Liver (tissue), 9 donors: ENCODE results near the gene TCERG1. TPM values are rescaled to one million over a fixed set of nuclear protein-coding genes. Genes with fewer than 3 reads are reported as not detected.

ENCODE experiments used
- DNase-seq: peaks from one replicate; pipeline ENCODE4 v3.0.0-alpha.2; 2017; ENCODE audit warnings: low spot score
- H3K27ac ChIP-seq, 2 donors: one replicate each; pipeline ENCODE4 v1.7.0; 2013; ENCODE audit warnings: inconsistent platforms in 2 of 2, low read length in 2 of 2, control low read depth in 1 of 2, low read depth in 1 of 2, mild to moderate bottlenecking in 1 of 2
- H3K27me3 ChIP-seq, 4 donors: one replicate each; pipeline versions ENCODE4 v1.6.1 to v1.7.0; 2013; ENCODE audit warnings: low read length in 3 of 4, inconsistent platforms in 1 of 4, mild to moderate bottlenecking in 1 of 4, moderate library complexity in 1 of 4; ENCODE audit not compliant: control insufficient read depth in 4 of 4, insufficient read depth in 4 of 4
- H3K36me3 ChIP-seq, 4 donors: one replicate each; pipeline versions ENCODE4 v1.6.1 to v1.7.0; 2013; ENCODE audit warnings: low read length in 3 of 4, mild to moderate bottlenecking in 3 of 4, low read depth in 1 of 4, moderate library complexity in 1 of 4; ENCODE audit not compliant: control insufficient read depth in 4 of 4, insufficient read depth in 3 of 4
- H3K4me1 ChIP-seq, 4 donors: one replicate each; pipeline versions ENCODE4 v1.6.1 to v1.7.0; 2013; ENCODE audit warnings: low read length in 3 of 4, mild to moderate bottlenecking in 3 of 4, moderate library complexity in 1 of 4; ENCODE audit not compliant: control insufficient read depth in 4 of 4, insufficient read depth in 4 of 4
- H3K4me3 ChIP-seq, 3 donors: one replicate each; pipeline versions ENCODE4 v1.6.1 to v1.7.0; 2013; ENCODE audit warnings: low read length in 3 of 3, control low read depth in 1 of 3, low read depth in 1 of 3, mild to moderate bottlenecking in 1 of 3
- H3K9ac ChIP-seq, 2 donors: one replicate each; pipeline ENCODE4 v1.7.0; 2013; ENCODE audit warnings: low read length in 2 of 2, mild to moderate bottlenecking in 2 of 2, moderate library complexity in 2 of 2, control low read depth in 1 of 2, low read depth in 1 of 2
- H3K9me3 ChIP-seq, 4 donors: one replicate each; pipeline versions ENCODE4 v1.6.1 to v1.7.0; 2013; ENCODE audit warnings: low read length in 3 of 4; ENCODE audit not compliant: control insufficient read depth in 4 of 4
- ATF3 ChIP-seq: IDR thresholded peaks from 2 replicates; pipeline ENCODE4 v1.6.1; 2016; ENCODE audit warnings: antibody characterized with exemption
- EGR1 ChIP-seq, 2 donors: IDR thresholded peaks; 2 replicates each; pipeline ENCODE4 v1.6.1; 2016 to 2018; ENCODE audit warnings: antibody characterized with exemption in 2 of 2, low read depth in 2 of 2
- FOXA1 ChIP-seq: IDR thresholded peaks from 2 replicates; pipeline ENCODE4 v1.6.1; 2016; ENCODE audit warnings: antibody characterized with exemption
- FOXA2 ChIP-seq: IDR thresholded peaks from 2 replicates; pipeline ENCODE4 v1.6.1; 2016; ENCODE audit warnings: antibody characterized with exemption
- GABPA ChIP-seq, 2 donors: IDR thresholded peaks in 1 of 2; conservative IDR thresholded peaks in 1 of 2; 2 replicates each; pipeline ENCODE4 v1.6.1; 2016; ENCODE audit warnings: antibody characterized with exemption in 2 of 2, mild to moderate bottlenecking in 1 of 2, moderate library complexity in 1 of 2
- HNF4A ChIP-seq, 2 donors: conservative IDR thresholded peaks; 2 replicates each; pipeline ENCODE4 v1.6.1; 2016; ENCODE audit warnings: antibody characterized with exemption in 2 of 2, mild to moderate bottlenecking in 2 of 2
- HNF4G ChIP-seq: IDR thresholded peaks from 2 replicates; pipeline ENCODE4 v1.6.1; 2016; ENCODE audit warnings: antibody characterized with exemption
- JUND ChIP-seq, 2 donors: IDR thresholded peaks; 2 replicates each; pipeline ENCODE4 v1.6.1; 2016; ENCODE audit warnings: antibody characterized with exemption in 2 of 2
- MAX ChIP-seq: IDR thresholded peaks from 2 replicates; pipeline ENCODE4 v1.6.1; 2016; ENCODE audit warnings: antibody characterized with exemption
- NR2F2 ChIP-seq: IDR thresholded peaks from 2 replicates; pipeline ENCODE4 v1.6.1; 2016; ENCODE audit warnings: antibody characterized with exemption
- RAD21 ChIP-seq, 2 donors: IDR thresholded peaks; 2 replicates each; pipeline ENCODE4 v1.6.1; 2016; ENCODE audit warnings: antibody characterized with exemption in 2 of 2, mild to moderate bottlenecking in 2 of 2
- REST ChIP-seq: IDR thresholded peaks from 2 replicates; pipeline ENCODE4 v1.6.1; 2016; ENCODE audit warnings: antibody characterized with exemption, mild to moderate bottlenecking
- RXRA ChIP-seq, 2 donors: IDR thresholded peaks; 2 replicates each; pipeline ENCODE4 v1.6.1; 2017 to 2018; ENCODE audit warnings: antibody characterized with exemption in 2 of 2, mild to moderate bottlenecking in 1 of 2
- SP1 ChIP-seq: IDR thresholded peaks from 2 replicates; pipeline ENCODE4 v1.6.1; 2018; ENCODE audit warnings: antibody characterized with exemption, mild to moderate bottlenecking
- TAF1 ChIP-seq: conservative IDR thresholded peaks from 2 replicates; pipeline ENCODE4 v1.6.1; 2016; ENCODE audit warnings: antibody characterized with exemption, mild to moderate bottlenecking
- YY1 ChIP-seq: IDR thresholded peaks from 2 replicates; pipeline ENCODE4 v1.6.1; 2016; ENCODE audit warnings: antibody characterized with exemption, mild to moderate bottlenecking
- ZBTB33 ChIP-seq: IDR thresholded peaks from 2 replicates; pipeline ENCODE4 v1.6.1; 2016; ENCODE audit warnings: antibody characterized with exemption
- WGBS: extraction: QIAGEN DNeasy Blood & Tissue Kit; methylation state at CpG from one replicate; pipeline ENCODE4 v1.1.7; 2013; 5-methylcytosine and 5-hydroxymethylcytosine counted together
- polyA plus RNA-seq, 2 donors: library from polyadenylated mRNA; stranded (reverse) in 1 of 2; unstranded in 1 of 2; fragments of 200-250 nt in 1 of 2; fragments of >200 nt in 1 of 2; fragmentation: Nextera tagmentation in 1 of 2; extraction: Ambion mirVana in 1 of 2; gene quantifications; one replicate each; pipeline versions ENCODE4 v1.2.1 to v1.2.3, GENCODE V29; 2013 to 2015
- total RNA-seq, 2 donors: library from RNA; depleted of rRNA; stranded (reverse); fragments of >200 nt; gene quantifications; one replicate each; pipeline ENCODE4 v1.2.3, GENCODE V29; 2014
- donor health status: healthy.
- donor health status: healthy.
- donor health status: healthy.
- donor health status: healthy.
- donor health status: healthy.

The TCERG1 gene
- total and polyA plus RNA-seq, 4 donors: 7.8 to 26.6 (median 16.0) TPM

- no peak for DNase-seq
- no peaks in the 10 kb centered on the region for H3K27me3 ChIP-seq
- peaks cover 2 to 38% (median 29%) of the 10 kb centered on the region in 4 donors for H3K36me3 ChIP-seq
- H3K9me3 ChIP-seq: no peaks in the 10 kb centered on the region
- no peak overlapping the region for H3K9ac ChIP-seq
- H3K4me3 ChIP-seq: no peak overlapping the region
- no peaks in the 10 kb centered on the region for H3K4me1 ChIP-seq
- no peak for TF ChIP-seq HNF4G
- no peak for TF ChIP-seq REST
- no peak for TF ChIP-seq ATF3
- TF ChIP-seq TAF1: no peak
- no peak for TF ChIP-seq NR2F2
- no peak for TF ChIP-seq JUND (IDR thresholded peaks at IDR 0.05)
- no peak overlapping the region for H3K27ac ChIP-seq
Observed at GRCh38 chr5:146484714-146485391, 37.7 kb downstream of the TCERG1 start.

GRCh38 chr5:146490089-146490843 lies 43.1 kb downstream of the TCERG1 start:
- TF ChIP-seq RAD21 (IDR thresholded peaks at IDR 0.05) (no peak), TAF1 (no peak), YY1 (no peak), NR2F2 (no peak), FOXA1 (no peak), FOXA2 (no peak), JUND (IDR thresholded peaks at IDR 0.05) (no peak), ATF3 (no peak), RXRA (IDR thresholded peaks at IDR 0.05) (no peak), EGR1 (IDR thresholded peaks at IDR 0.05; ENCODE audit: low read depth in 2 of 2) (no peak), HNF4G (no peak), ZBTB33 (no peak), MAX (no peak), SP1 (no peak), GABPA (IDR thresholded peaks at IDR 0.05 in 1 of 2, conservative IDR thresholded peaks at IDR 0.05 in 1 of 2) (no peak), HNF4A (conservative IDR thresholded peaks at IDR 0.05) (no peak)
- DNase-seq: no peak
- Histone ChIP-seq H3K9ac (no peak overlapping the region), H3K27me3 (no peaks in the 10 kb centered on the region), H3K9me3 (no peaks in the 10 kb centered on the region), H3K27ac (no peak overlapping the region), H3K4me3 (no peak overlapping the region), H3K36me3 (peaks cover 0 to 10% (median 3%) of the 10 kb centered on the region in 4 donors), H3K4me1 (no peaks in the 10 kb centered on the region)
- 94% methylated on average over 3 of the region's 3 CpGs for WGBS
